ENCODE results near the gene COL16A1.

Gene COL16A1

GRCh38 chr1:31704271-31705079, 658 bp upstream of the COL16A1 start:
- no peak for DNase-seq (ENCODE audit: low spot score)
- TF ChIP-seq CTCF (IDR thresholded peaks at IDR 0.05; ENCODE audit: extremely low read depth, missing control alignments) = no peak

DNA sequence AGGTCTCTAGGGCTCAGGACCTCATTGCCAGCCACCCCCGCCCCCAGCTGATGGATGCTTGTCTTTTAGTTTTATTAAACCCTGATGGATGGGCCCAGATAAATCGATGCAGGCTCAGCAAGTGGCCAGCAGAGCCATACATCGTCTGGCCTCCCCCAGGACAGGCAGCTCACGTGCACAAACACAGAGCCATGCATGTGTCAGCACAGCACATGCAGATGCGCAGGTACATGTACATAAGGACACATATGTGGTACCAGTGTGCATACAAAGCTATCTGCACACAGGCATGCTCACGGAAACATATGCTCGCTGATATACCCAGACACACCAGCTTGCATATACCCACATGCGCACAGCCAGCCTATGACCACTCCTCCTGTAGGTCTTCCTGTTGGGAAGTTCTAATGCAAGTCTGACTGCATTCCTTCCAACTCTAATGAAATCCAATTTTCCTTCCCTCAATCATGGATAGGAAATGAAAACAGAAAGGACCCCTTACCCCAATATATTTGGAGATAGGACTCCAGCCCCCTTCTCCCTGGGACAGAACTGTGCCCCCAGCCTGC, 897 bp downstream of the COL16A1 start:
- DNase-seq (ENCODE audit: low spot score) = no peak

GRCh38 chr1:31701091-31701736, 2.6 kb downstream of the COL16A1 start:
- TF ChIP-seq CTCF (IDR thresholded peaks at IDR 0.05; ENCODE audit: extremely low read depth, missing control alignments) = no peak

More for the DNA sequence above, 897 bp downstream of the COL16A1 start:
- TF ChIP-seq CTCF (IDR thresholded peaks at IDR 0.05; ENCODE audit: extremely low read depth, missing control alignments) = no peak

GRCh38 chr1:31700468-31701090, 3.2 kb downstream of the COL16A1 start:
- DNase-seq (ENCODE audit: low spot score) = no peak
- no peak for TF ChIP-seq CTCF (IDR thresholded peaks at IDR 0.05; ENCODE audit: extremely low read depth, missing control alignments)

More at GRCh38 chr1:31701091-31701736, 2.6 kb downstream of the COL16A1 start:
- DNase-seq (ENCODE audit: low spot score) = no peak

DNA sequence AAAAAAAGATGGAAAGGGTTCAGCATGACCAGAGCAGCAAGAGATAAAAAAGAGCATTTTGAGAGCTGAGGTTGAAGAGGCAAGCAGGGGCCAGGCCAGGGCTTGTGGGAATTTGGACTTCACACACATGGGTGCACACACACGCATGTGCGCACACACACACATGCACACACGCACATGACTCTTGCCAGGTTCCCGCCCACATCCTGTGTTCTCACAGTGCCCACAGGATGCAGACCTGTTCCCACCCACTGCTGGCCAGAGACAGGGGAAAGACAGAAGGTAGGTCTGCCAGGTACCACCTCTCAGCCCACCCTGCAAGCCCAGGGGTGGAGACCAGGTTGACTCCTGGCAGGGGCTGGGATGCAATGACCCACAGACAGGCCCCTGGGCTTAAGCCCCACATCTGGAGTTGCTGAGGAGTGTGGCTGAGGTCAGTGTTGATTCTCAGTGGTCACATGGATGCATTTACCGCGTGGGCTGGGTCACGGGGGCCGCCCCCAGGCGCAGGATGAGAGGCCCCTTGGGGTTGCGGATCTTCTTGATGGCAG, 4.4 kb downstream of the COL16A1 start:
- no peak for TF ChIP-seq CTCF (IDR thresholded peaks at IDR 0.05; ENCODE audit: extremely low read depth, missing control alignments)
- peak; percentile 50 for DNase-seq (ENCODE audit: low spot score)

GRCh38 chr1:31697369-31697984, 6.3 kb downstream of the COL16A1 start:
- no peak for TF ChIP-seq CTCF (IDR thresholded peaks at IDR 0.05; ENCODE audit: extremely low read depth, missing control alignments)

More at GRCh38 chr1:31697369-31697984, 6.3 kb downstream of the COL16A1 start:
- DNase-seq (ENCODE audit: low spot score) = no peak

Measured in GM20000 (cell line).